Hepatocyte (in vitro differentiated cells): ENCODE measurements around the gene NME9. TPM values are rescaled to one million over a fixed set of nuclear protein-coding genes. Genes with fewer than 3 reads are reported as not detected.

ENCODE experiments used
- DNase-seq: peaks from one replicate; pipeline ENCODE4 v3.0.0-alpha.2; 2016; ENCODE audit warnings: low spot score
- H2AFZ ChIP-seq: fragments of 200-600 bp; sonication (generic); 2 replicates; pipeline ENCODE4 v1.6.0; 2016; ENCODE audit warnings: antibody characterized with exemption, mild to moderate bottlenecking
- H3K27ac ChIP-seq: fragments of 200-600 bp; sonication (generic); 2 replicates; pipeline ENCODE4 v1.5.1; 2016; ENCODE audit warnings: mild to moderate bottlenecking
- H3K27me3 ChIP-seq: fragments of 200-600 bp; sonication (generic); 2 replicates; pipeline ENCODE4 v1.6.1; 2016
- H3K36me3 ChIP-seq: fragments of 200-600 bp; sonication (generic); replicated peaks from 2 replicates; pipeline ENCODE4 v1.5.1; 2016; ENCODE audit warnings: low read depth; ENCODE audit not compliant: insufficient read depth
- H3K4me1 ChIP-seq: fragments of 200-600 bp; sonication (generic); 2 replicates; pipeline ENCODE4 v1.5.1; 2016; ENCODE audit warnings: mild to moderate bottlenecking, moderate library complexity; ENCODE audit not compliant: insufficient read depth
- H3K4me2 ChIP-seq: fragments of 200-600 bp; sonication (generic); 2 replicates; pipeline ENCODE4 v1.6.0; 2016
- H3K4me3 ChIP-seq: fragments of 200-600 bp; sonication (generic); 2 replicates; pipeline ENCODE4 v1.5.1; 2016; ENCODE audit warnings: mild to moderate bottlenecking
- H3K79me2 ChIP-seq: fragments of 200-600 bp; sonication (generic); 2 replicates; pipeline ENCODE4 v1.6.0; 2017; ENCODE audit warnings: mild to moderate bottlenecking
- H3K9me2 ChIP-seq: fragments of 200-600 bp; sonication (generic); replicated peaks from 2 replicates; pipeline ENCODE4 v1.6.0; 2017; ENCODE audit warnings: mild to moderate bottlenecking; ENCODE audit not compliant: insufficient read depth
- H3K9me3 ChIP-seq: fragments of 200-600 bp; sonication (generic); 2 replicates; pipeline ENCODE4 v1.5.1; 2016; ENCODE audit warnings: low read depth, mild to moderate bottlenecking
- H4K20me1 ChIP-seq: fragments of 200-600 bp; sonication (generic); 2 replicates; pipeline ENCODE4 v1.6.0; 2016; ENCODE audit warnings: mild to moderate bottlenecking; ENCODE audit not compliant: insufficient read depth, poor library complexity, severe bottlenecking
- CTCF ChIP-seq: fragments of 200-600 bp; sonication (generic); IDR thresholded peaks from 2 replicates; pipeline ENCODE4 v1.5.1; 2016; ENCODE audit warnings: antibody characterized with exemption, mild to moderate bottlenecking; ENCODE audit not compliant: poor library complexity
- EZH2 ChIP-seq: fragments of 200-600 bp; sonication (generic); IDR thresholded peaks from 2 replicates; pipeline ENCODE4 v1.6.1; 2016; ENCODE audit warnings: antibody characterized with exemption, mild to moderate bottlenecking, borderline replicate concordance
- EZH2phosphoT487 ChIP-seq: fragments of 200-600 bp; sonication (generic); IDR thresholded peaks from one replicate; pipeline ENCODE4 v1.6.1; 2018; ENCODE audit warnings: antibody characterized with exemption, mild to moderate bottlenecking, low read depth, moderate library complexity; ENCODE audit not compliant: unreplicated experiment, severe bottlenecking
- WGBS: methylation state at CpG from one replicate; pipeline ENCODE4 v1.1.6; 2016; ENCODE audit warnings: low lambda C conversion rate; ENCODE audit errors: missing lambda C conversion rate; 5-methylcytosine and 5-hydroxymethylcytosine counted together
- polyA plus RNA-seq: library from polyadenylated mRNA; unstranded; fragments of >200 nt; fragmentation: Nextera tagmentation; extraction: Ambion mirVana; gene quantifications from 2 replicates; pipeline ENCODE4 v1.2.1, GENCODE V29; 2016
- total RNA-seq: library from RNA; depleted of rRNA; stranded (reverse); fragments of >200 nt; gene quantifications from 2 replicates; pipeline ENCODE4 v1.2.3, GENCODE V29; 2014

The NME9 gene
- total and polyA plus RNA-seq, 2 experiments from 2014 or later: 1.0 TPM; not detected in 1

GRCh38 chr3:138308783-138309182 is 20.9 kb downstream of the NME9 start:
- H3K4me2 ChIP-seq: no peak overlapping the region
- no peak for DNase-seq
- no peaks in the 10 kb centered on the region for H4K20me1 ChIP-seq
- TF ChIP-seq EZH2 (no peak), EZH2phosphoT487 (no peak), CTCF (no peak)
- no peaks in the 10 kb centered on the region for H3K79me2 ChIP-seq
- no peaks in the 10 kb centered on the region for H3K36me3 ChIP-seq
- H3K4me1 ChIP-seq: no peaks in the 10 kb centered on the region
- no peaks in the 10 kb centered on the region for H3K27me3 ChIP-seq
- no peak overlapping the region for H3K4me3 ChIP-seq
- H3K27ac ChIP-seq: no peak overlapping the region
- peaks cover 11% of the 10 kb centered on the region for H3K9me3 ChIP-seq
- no peaks in the 10 kb centered on the region for H3K9me2 ChIP-seq
- H2AFZ ChIP-seq: no peak overlapping the region

DNA sequence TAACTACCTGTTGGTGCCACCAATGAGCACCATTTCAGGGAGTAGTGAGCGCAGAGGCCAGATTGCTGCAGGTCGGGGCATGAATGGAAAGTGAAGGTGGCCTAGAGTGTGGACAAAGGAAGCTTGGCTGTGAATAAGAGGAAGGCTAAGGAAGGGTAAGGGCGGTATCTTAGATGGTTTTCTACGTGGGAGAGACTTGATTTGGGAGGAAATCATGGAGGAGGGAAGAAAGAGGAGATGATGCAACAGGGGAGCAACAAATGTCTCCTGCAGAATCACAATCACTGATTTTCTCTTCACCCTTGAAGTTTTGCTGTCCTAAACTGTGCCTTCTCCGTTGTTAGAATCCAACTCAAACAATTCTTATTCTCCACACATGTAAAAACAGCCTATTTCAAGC is 21.8 kb downstream of the NME9 start:
- DNase-seq: no peak
- H3K27me3 ChIP-seq: no peaks in the 10 kb centered on the region
- no peak overlapping the region for H3K4me2 ChIP-seq
- no peaks in the 10 kb centered on the region for H4K20me1 ChIP-seq
- H2AFZ ChIP-seq: no peak overlapping the region
- TF ChIP-seq EZH2phosphoT487 (no peak), EZH2 (no peak), CTCF (no peak)
- H3K9me2 ChIP-seq: no peaks in the 10 kb centered on the region
- H3K4me3 ChIP-seq: no peak overlapping the region
- no peaks in the 10 kb centered on the region for H3K79me2 ChIP-seq
- H3K4me1 ChIP-seq: no peaks in the 10 kb centered on the region
- peaks cover 11% of the 10 kb centered on the region for H3K9me3 ChIP-seq
- H3K27ac ChIP-seq: no peak overlapping the region
- H3K36me3 ChIP-seq: no peaks in the 10 kb centered on the region
- WGBS: 83% methylated on average over 5 of the region's 5 CpGs

- no peak overlapping the region for H3K27ac ChIP-seq
- no peak for DNase-seq
- 93% methylated on average over 6 of the region's 6 CpGs for WGBS
- H3K36me3 ChIP-seq: no peaks in the 10 kb centered on the region
- no peaks in the 10 kb centered on the region for H4K20me1 ChIP-seq
- H3K4me1 ChIP-seq: no peaks in the 10 kb centered on the region
- H3K27me3 ChIP-seq: no peaks in the 10 kb centered on the region
- no peak overlapping the region for H2AFZ ChIP-seq
- no peaks in the 10 kb centered on the region for H3K9me2 ChIP-seq
- TF ChIP-seq EZH2 (no peak), CTCF (no peak), EZH2phosphoT487 (no peak)
- peaks cover 4% of the 10 kb centered on the region for H3K9me3 ChIP-seq
- H3K4me3 ChIP-seq: no peak overlapping the region
- H3K4me2 ChIP-seq: no peak overlapping the region
- H3K79me2 ChIP-seq: no peaks in the 10 kb centered on the region
Measured at GRCh38 chr3:138303474-138303873, 26.2 kb downstream of the NME9 start.

GRCh38 chr3:138300647-138301046 is 29.0 kb downstream of the NME9 start:
- no peak overlapping the region for H3K27ac ChIP-seq
- no peaks in the 10 kb centered on the region for H3K9me3 ChIP-seq
- H3K4me3 ChIP-seq: no peak overlapping the region
- 87% methylated on average over 2 of the region's 2 CpGs for WGBS
- H2AFZ ChIP-seq: no peak overlapping the region
- H3K79me2 ChIP-seq: no peaks in the 10 kb centered on the region
- H3K36me3 ChIP-seq: no peaks in the 10 kb centered on the region
- no peak for TF ChIP-seq CTCF
- TF ChIP-seq EZH2: no peak
- no peak for TF ChIP-seq EZH2phosphoT487
- no peaks in the 10 kb centered on the region for H4K20me1 ChIP-seq
- no peak overlapping the region for H3K4me2 ChIP-seq
- H3K4me1 ChIP-seq: no peaks in the 10 kb centered on the region
- H3K27me3 ChIP-seq: no peaks in the 10 kb centered on the region
- H3K9me2 ChIP-seq: no peaks in the 10 kb centered on the region
- no peak for DNase-seq
